Activated naive CD4-positive, alpha-beta T cell treated with anti-CD3 and anti-CD28 coated beads, Interleukin-2, amount 50 U/mL, for 24 hours (primary cell): ENCODE data around the gene SAA1.

Experiments
- H3K27ac Mint-ChIP-seq: one replicate; pipeline ENCODE4 v1.8.0; 2021; ENCODE audit warnings: mild to moderate bottlenecking, mixed read lengths
- H3K27me3 Mint-ChIP-seq: one replicate; pipeline ENCODE4 v1.8.0; 2021; ENCODE audit warnings: mixed read lengths
- H3K36me3 Mint-ChIP-seq: one replicate; pipeline ENCODE4 v1.8.0; 2021; ENCODE audit warnings: mixed read lengths
- H3K4me1 Mint-ChIP-seq: one replicate; pipeline ENCODE4 v1.8.0; 2021; ENCODE audit warnings: mixed read lengths
- H3K4me3 Mint-ChIP-seq: one replicate; pipeline ENCODE4 v1.8.0; 2021; ENCODE audit warnings: mild to moderate bottlenecking, mixed read lengths
- H3K9me3 Mint-ChIP-seq: one replicate; pipeline ENCODE4 v1.8.0; 2021; ENCODE audit warnings: mixed read lengths

SAA1 gene

GRCh38 chr11:18314784-18315523 is 48.9 kb downstream of the SAA1 start:
- Mint-ChIP-seq H3K27ac (no peak overlapping the region), H3K4me1 (peaks cover 24% of the 10 kb centered on the region), H3K27me3 (no peaks in the 10 kb centered on the region), H3K36me3 (peaks cover 4% of the 10 kb centered on the region), H3K9me3 (no peaks in the 10 kb centered on the region), H3K4me3 (no peak overlapping the region)

GRCh38 chr11:18315893-18316292 is 49.8 kb downstream of the SAA1 start:
- peaks cover 2% of the 10 kb centered on the region for H3K36me3 Mint-ChIP-seq

GRCh38 chr11:18317551-18317950 is 51.5 kb downstream of the SAA1 start:
- Mint-ChIP-seq H3K4me3 (no peak overlapping the region), H3K9me3 (no peaks in the 10 kb centered on the region), H3K36me3 (peaks cover 2% of the 10 kb centered on the region), H3K27me3 (no peaks in the 10 kb centered on the region), H3K4me1 (peaks cover 38% of the 10 kb centered on the region), H3K27ac (no peak overlapping the region)

More at GRCh38 chr11:18315893-18316292, 49.8 kb downstream of the SAA1 start:
- no peaks in the 10 kb centered on the region for H3K9me3 Mint-ChIP-seq
- no peak overlapping the region for H3K4me3 Mint-ChIP-seq
- H3K4me1 Mint-ChIP-seq = peaks cover 31% of the 10 kb centered on the region
- no peak overlapping the region for H3K27ac Mint-ChIP-seq
- H3K27me3 Mint-ChIP-seq = no peaks in the 10 kb centered on the region
